ENCODE results near the gene TBXT. TPM values are rescaled to one million over a fixed set of nuclear protein-coding genes. Genes with fewer than 3 reads are reported as not detected.

TBXT gene
- total and polyA plus RNA-seq, 2 of the 8 experiments (the other 6 are each of a cell fraction or from before 2014, with no cell fraction given): 0.18 to 0.24 TPM

- Histone ChIP-seq H3K18ac (ENCODE audit: extremely low read depth, low read length) (peak overlapping the region; percentile 94), H3K4me2 (ENCODE audit: insufficient read depth in 1 of 2, low read depth in 2 of 2, low read length in 2 of 2) (peak overlapping the region; percentile 94 to 98), H3K9me3 (ENCODE audit: insufficient read depth in 2 of 2, low read depth in 1 of 2, low read length in 1 of 2) (no peaks in the 10 kb centered on the region), H3K4me1 (replicated peaks in 1 of 4; ENCODE audit: control insufficient read depth in 3 of 4, insufficient read depth in 4 of 4, low read length in 3 of 4) (peaks cover 4 to 40% (median 16%) of the 10 kb centered on the region in 4 experiments), H2AFZ (ENCODE audit: low read length) (peak overlapping the region; percentile 69; the same call in 1 of the 2 replicates), H4K5ac (ENCODE audit: insufficient read length, low read depth, low read length) (no peak overlapping the region), H3K36me3 (ENCODE audit: control insufficient read depth in 2 of 4, insufficient read depth in 4 of 4, low read length in 3 of 4) (no peaks in the 10 kb centered on the region), H2BK5ac (ENCODE audit: low read depth, low read length) (peak overlapping the region; percentile 63; the same call in 1 of the 2 replicates), H2BK20ac (ENCODE audit: low read length) (peak overlapping the region; percentile 34; the same call in 1 of the 2 replicates), H3K4ac (replicated peaks; ENCODE audit: insufficient read length, low read depth, low read length) (no peak overlapping the region), H2BK15ac (ENCODE audit: low read length) (no peak overlapping the region; the same call in 1 of the 2 replicates), H2BK12ac (ENCODE audit: low read depth, low read length) (no peak overlapping the region), H3K79me2 (ENCODE audit: control insufficient read depth in 1 of 2, insufficient read depth in 2 of 2, low read length in 2 of 2) (no peaks in the 10 kb centered on the region), H4K20me1 (replicated peaks in 1 of 2; ENCODE audit: control insufficient read depth in 1 of 2, insufficient read depth in 2 of 2, low read length in 2 of 2) (peaks cover 3 to 6% of the 10 kb centered on the region in 2 experiments), H3K23ac (ENCODE audit: insufficient read length) (no peak overlapping the region), H3K27ac (ENCODE audit: low read depth, low read length) (no peak overlapping the region), H3K9ac (replicated peaks in 1 of 4; ENCODE audit: extremely low read depth in 1 of 4, low read depth in 3 of 4, low read length in 3 of 4) (no peak overlapping the region), H3K23me2 (ENCODE audit: low read depth, low read length) (peaks cover 13% of the 10 kb centered on the region; the same call in 1 of the 2 replicates), H3K56ac (replicated peaks; ENCODE audit: insufficient read length, low read depth, low read length) (no peak overlapping the region), H3K14ac (ENCODE audit: insufficient read length) (no peak overlapping the region), H4K91ac (replicated peaks; ENCODE audit: insufficient read length, low read length) (no peak overlapping the region), H3K79me1 (ENCODE audit: low read depth, low read length) (no peaks in the 10 kb centered on the region), H2BK120ac (replicated peaks; ENCODE audit: low read depth, low read length) (no peak overlapping the region), H3K4me3 (ENCODE audit: extremely low read depth in 1 of 4, insufficient read depth in 2 of 4, low read depth in 3 of 4, low read length in 4 of 4) (peak overlapping the region; percentile 30 to 69 (median 52)), H4K8ac (ENCODE audit: extremely low read depth, insufficient read depth, low read length) (no peak overlapping the region), H2AK5ac (ENCODE audit: low read depth, low read length) (no peak overlapping the region), H3K27me3 (replicated peaks in 1 of 4; ENCODE audit: control insufficient read depth in 3 of 4, extremely low read depth in 1 of 4, insufficient read depth in 3 of 4, low read length in 3 of 4) (peaks cover 74 to 97% (median 93%) of the 10 kb centered on the region in 4 experiments)
- WGBS, 2 experiments (ENCODE audit: extremely low coverage in 1 of 2, insufficient coverage in 1 of 2, insufficient read length in 1 of 2, insufficient replicate concordance in 2 of 2, low coverage in 1 of 2, low lambda C conversion rate in 2 of 2, missing lambda C conversion rate in 1 of 2): 1% methylated on average over 36 of the region's 44 CpGs; no CpG with 5 or more reads in 1 of the 2 experiments
- no peak for FAIRE-seq
- 0 out of 2 replicates have a peak, but pooled peaks have one; percentile 12 for TF ChIP-seq USF2 (IDR thresholded peaks at IDR 0.05; ENCODE audit: low read length)
- TF ChIP-seq E2F6 (IDR thresholded peaks at IDR 0.05): peak; percentile 93
- TF ChIP-seq JUN (IDR thresholded peaks at IDR 0.05; ENCODE audit: low read depth, low read length): no peak
- 0 out of 2 replicates have a peak, but pooled peaks have one; percentile 26 for TF ChIP-seq GABPA (IDR thresholded peaks at IDR 0.05; ENCODE audit: borderline replicate concordance, insufficient read depth, low read length)
- TF ChIP-seq ASH2L (IDR thresholded peaks at IDR 0.05; ENCODE audit: low read length): no peak
- TF ChIP-seq MAX (IDR thresholded peaks at IDR 0.05): peak; percentile 78
- peak; percentile 96 for TF ChIP-seq KDM4A (IDR thresholded peaks at IDR 0.05; ENCODE audit: low read depth, low read length, severe bottlenecking)
- TF ChIP-seq RBBP5 (IDR thresholded peaks at IDR 0.05; ENCODE audit: borderline replicate concordance, low read depth, low read length): peak; percentile 48
- POLR2A ChIA-PET (ENCODE audit: partially characterized antibody): interaction anchor here (1.0 to 1.5 kb wide), 5 partner anchors 10 to 996 kb away, joined by 3 to 6 read pairs (median 3); partner anchors contain the start of gene RPS6KA2
- CTCF ChIA-PET (ENCODE audit: partially characterized antibody): interaction anchor here (0.6 to 1.3 kb wide), 5 partner anchors 9 to 281 kb away, joined by 3 to 6 read pairs (median 3); no protein-coding TSS in a partner anchor
- DNase-seq (ENCODE audit: low read depth in 1 of 2, low spot score in 2 of 2): peak in 1 of 2 experiments; percentile 81
Measured at GRCh38 chr6:166167258-166167731, 356 bp downstream of the TBXT start.

All from H1 (cell line).